ENCODE measurements around the gene HSPB1.
A peak's percentile ranks its signal among the peaks of the same experiment; 100 is the strongest.
"Not testable (repeated sequence)": the region's sequence is repeated elsewhere in the genome, so short reads cannot be mapped to it uniquely, and the experiment has no call there.

The HSPB1 gene

DNA sequence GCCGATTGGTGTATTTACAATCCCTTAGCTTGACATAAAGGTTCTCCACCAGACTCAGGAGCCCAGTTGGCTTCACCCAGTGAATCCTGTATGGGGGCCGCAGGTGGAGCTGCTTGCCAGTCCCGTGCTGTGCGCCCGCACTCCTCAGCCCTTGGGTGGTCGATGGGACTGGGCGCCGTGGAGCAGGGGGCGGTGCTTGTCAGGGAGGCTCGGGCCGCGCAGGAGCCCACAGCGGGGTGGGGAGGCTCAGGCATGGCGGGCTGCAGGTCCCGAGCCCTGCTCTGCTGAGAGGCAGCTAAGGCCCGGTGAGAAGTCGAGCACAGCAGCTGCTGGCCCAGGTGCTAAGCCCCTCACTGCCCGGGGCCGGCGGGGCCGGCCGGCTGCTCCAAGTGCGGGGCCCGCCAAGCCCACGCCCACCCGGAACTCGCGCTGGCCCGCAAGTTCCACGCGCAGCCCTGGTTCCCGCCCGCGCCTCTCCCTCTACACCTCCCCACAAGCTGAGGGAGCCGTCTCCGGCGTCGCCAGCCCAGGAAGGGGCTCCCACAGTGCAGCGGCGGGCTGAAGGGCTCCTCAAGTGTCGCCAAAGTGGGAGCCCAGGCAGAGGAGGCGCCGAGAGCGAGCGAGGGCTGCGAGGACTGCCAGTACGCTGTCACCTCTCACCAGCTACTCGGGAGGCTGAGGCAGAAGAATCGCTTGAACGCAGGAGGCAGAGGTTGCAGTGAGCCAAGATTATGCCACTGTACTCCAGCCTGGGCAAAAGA is 7.0 kb downstream of the HSPB1 start:
- not testable (repeated sequence) for DNase-seq

GRCh38 chr7:76310102-76310957 is 7.9 kb downstream of the HSPB1 start:
- no peak for DNase-seq

- DNase-seq, result not testable (repeated sequence)
These were observed 9.4 kb downstream of the HSPB1 start for GRCh38 chr7:76311838-76312237.

GRCh38 chr7:76314042-76314721 is 11.7 kb downstream of the HSPB1 start:
- peak; percentile 93 for DNase-seq

DNA sequence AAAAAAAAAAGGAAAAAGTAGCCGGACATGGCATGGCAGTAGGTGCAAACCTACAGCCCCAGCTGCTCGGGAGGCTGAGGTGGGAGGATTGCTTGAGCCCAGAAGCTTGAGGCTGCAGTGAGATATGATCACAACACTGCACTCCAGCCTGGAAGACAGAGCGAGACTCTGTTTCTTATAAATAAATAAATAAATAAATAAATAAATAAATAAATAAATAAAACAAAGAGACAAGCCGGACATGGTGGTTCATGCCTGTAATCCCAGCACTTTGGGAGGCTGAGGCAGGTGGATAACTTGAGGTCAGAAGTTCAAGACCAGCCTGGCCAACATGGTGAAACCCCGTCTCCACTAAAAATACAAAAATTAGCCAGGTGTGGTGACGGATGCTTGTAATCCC is 12.3 kb downstream of the HSPB1 start:
- DNase-seq, result not testable (repeated sequence)

DNA sequence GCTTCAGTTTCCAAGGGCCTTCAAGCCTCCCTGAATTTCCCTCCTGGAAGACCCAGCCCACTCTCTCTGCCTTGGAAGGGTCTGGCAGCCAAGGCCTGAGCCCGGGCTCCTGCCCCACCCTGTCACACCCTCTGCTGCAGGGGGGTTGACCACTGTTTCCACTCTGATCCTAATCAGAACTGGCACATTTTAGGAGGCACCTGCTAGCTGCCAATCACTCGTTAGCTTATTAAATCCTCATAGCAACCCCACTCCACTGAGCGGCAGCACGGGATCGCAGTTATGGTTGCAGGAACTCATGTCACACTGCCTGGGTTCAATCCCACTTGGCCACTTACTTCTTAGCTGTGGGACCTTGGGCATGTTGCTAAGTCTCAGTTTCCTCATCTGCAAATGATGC is 12.9 kb downstream of the HSPB1 start:
- DNase-seq, result no peak

DNA sequence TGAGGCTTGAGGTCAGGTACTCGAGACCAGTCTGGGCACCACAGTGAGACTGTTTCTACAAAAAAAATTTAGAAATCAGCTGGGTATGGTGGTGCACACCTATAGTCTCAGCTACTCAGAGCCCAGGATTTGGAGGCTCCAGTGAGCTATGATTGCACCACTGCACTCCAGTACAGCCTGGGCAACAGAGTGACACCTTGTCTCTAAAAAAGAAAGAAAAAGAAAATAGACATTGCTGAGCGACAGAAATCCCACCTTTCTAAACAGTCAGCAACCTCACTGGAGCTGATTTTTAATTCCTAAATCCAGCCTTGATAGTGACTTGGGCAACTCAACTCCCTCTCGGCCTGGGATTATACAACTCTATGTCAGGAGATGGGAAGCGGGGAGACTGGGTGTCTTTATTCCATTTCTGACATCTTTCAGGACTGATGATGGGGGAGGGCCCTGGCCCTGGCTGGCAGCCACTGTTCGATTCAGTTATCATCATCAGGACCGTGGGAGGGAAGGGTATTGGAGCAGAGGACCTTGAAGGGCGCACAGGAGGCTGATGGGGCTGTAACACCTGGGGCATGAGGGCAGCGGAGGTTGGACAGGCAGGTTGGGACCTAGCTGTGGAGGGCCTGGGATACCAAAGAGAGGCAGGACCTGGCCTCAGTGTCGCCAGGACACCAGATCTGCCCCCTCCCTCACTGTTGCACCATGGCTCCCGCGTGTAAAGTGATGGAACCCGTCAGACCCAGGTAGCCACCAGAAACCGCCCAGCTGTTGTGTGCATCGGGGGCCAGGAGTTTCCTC is 14.7 kb downstream of the HSPB1 start:
- DNase-seq, result no peak

DNA sequence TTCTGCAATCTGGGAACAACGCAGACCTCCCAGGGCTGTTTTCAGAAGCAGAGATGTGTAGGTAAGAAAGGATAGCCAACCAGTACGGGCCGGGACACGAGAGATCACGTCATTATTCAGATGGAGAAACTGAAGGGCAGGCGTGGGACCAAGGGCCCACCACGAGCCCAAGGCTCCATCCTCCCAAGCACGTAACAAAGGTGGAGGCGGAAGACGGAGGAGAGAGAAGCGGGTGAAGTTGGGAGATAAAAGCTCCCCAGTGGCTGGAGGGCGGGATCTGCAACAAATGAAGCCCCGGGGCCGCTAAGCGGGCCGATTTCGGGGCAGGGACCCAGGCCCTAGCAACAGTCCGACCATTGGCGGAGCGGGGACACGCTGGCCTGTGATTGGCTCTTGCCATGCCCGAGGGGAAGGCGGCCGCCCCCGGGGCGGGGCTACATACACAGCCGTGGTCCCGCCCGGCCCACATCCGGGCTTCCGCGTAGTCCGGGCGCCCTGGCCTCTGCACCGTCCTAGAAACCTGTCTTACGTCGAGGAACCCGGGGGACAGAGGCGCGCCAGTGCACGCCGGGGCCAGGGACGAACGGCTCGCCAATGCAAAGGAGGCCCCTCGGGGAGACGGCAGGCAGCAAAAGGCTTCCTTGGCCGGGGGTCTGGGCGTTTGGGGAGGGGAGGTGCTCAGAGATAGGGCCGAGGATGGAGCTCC is 15.5 kb downstream of the HSPB1 start:
- peak; percentile 95 for DNase-seq

- peak; percentile 79 for DNase-seq
These were observed 16.2 kb downstream of the HSPB1 start for GRCh38 chr7:76318488-76319353.

GRCh38 chr7:76325092-76325491 is 22.6 kb downstream of the HSPB1 start:
- no peak for DNase-seq

DNA sequence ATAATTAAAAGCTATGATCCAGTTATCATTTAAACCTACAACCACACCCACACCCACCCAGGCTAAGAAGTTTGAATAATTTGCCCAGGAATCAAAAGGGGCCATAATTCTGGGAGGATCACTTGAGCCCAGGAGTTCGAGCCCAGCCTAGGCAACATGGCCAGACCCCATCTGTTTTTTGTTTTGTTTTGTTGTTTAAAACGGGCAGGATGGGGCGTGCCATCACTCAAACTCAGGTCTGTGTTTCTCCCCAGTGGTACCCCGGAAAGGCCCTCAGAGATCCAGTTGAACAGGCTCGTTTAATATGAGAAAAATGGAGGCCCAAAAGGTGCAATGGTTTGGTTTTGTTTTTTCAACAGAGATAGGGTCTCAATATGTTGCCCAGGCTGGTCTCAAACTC is 23.3 kb downstream of the HSPB1 start:
- DNase-seq, result no peak

GRCh38 chr7:76326646-76327233 is 24.3 kb downstream of the HSPB1 start:
- no peak for DNase-seq

GRCh38 chr7:76327610-76328009 is 25.1 kb downstream of the HSPB1 start:
- DNase-seq, result no peak

DNA sequence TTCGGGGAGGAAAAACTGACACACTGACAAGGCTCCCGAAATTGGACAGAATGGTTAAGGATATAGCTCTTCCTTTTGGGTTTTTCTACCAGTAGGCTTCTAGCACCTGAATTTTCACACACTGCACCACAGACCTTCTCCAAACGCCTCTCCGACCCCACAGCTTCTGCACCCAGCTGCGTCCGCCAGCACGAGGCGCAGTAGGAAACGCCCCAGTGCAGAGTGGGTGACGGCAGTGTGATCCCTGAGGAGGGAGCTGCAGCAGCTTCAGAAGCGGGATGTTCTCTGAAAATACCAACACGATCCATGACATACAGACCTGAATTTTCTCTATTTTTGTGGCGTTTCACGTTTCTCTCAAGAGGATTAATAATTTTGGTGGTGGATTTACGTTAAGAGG is 25.9 kb downstream of the HSPB1 start:
- no peak for DNase-seq

DNA sequence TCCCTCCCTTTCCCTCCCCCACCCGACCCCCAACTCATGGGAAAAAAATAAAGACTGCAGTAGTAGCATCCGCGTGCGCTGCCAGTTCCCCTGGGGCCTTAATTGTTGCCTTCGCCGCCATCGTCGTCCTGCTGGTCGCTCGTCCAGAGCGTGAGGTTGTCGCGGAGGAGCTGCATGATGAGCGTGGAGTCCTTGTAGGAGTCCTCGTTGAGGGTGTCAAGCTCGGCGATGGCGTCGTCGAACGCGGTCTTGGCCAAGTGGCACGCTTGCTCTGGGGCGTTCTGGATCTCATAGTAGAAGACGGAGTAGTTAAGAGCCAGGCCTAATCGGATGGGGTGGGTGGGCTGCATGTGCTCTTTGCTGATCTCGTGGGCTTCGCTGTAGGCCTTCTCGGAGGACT is 27.0 kb downstream of the HSPB1 start:
- DNase-seq, result no peak

GRCh38 chr7:76330261-76330660 is 27.8 kb downstream of the HSPB1 start:
- DNase-seq, result no peak

- DNase-seq, result no peak
These were observed 28.2 kb downstream of the HSPB1 start for GRCh38 chr7:76330673-76331072.

DNA sequence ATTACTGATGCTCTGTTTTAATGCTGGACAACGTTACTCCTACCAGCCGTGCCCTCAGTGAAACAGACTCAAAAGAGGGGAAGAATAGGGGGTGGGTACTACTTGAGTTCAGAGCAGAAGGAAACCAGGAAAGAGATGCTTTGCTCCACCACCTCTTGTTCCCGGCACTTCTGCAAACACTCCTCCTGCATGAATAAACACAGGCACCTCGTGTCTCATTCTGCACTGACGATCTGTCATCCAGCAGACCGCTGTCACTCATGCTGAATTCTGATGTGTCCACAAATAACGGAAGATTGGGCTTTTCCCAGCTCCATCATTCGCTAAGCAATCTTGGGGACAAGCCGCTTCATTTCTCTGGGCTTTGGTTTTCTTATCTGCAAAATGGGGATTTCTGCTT is 29.6 kb downstream of the HSPB1 start:
- no peak for DNase-seq

DNA sequence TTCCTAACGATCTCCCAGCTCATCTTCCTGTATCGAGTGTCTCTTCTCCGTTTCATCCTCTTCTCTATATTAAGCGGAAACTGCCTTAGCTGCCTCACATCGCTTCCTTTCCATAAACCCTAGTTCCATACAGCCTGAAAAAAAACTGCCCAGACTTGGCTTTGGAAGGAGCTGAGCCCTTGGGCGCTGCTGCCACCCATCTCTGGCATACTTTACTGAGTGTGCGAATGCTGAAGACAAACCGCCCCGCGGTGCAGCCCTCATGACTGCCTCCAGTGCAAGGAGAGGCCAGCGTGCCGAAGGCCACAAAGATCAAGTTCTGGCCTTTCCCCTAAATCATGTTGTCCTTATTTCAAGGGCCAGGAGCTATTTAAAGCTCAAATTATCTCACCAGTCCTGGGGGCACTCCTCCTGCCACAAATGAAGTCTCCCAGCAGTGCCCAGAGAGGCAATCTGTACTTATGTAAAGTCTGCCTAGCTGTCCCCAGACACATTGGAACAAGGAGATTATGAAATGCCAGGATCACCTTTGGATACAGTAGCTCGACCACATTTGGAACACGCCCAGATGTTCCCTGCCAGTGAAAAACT is 31.1 kb downstream of the HSPB1 start:
- DNase-seq, result no peak

DNA sequence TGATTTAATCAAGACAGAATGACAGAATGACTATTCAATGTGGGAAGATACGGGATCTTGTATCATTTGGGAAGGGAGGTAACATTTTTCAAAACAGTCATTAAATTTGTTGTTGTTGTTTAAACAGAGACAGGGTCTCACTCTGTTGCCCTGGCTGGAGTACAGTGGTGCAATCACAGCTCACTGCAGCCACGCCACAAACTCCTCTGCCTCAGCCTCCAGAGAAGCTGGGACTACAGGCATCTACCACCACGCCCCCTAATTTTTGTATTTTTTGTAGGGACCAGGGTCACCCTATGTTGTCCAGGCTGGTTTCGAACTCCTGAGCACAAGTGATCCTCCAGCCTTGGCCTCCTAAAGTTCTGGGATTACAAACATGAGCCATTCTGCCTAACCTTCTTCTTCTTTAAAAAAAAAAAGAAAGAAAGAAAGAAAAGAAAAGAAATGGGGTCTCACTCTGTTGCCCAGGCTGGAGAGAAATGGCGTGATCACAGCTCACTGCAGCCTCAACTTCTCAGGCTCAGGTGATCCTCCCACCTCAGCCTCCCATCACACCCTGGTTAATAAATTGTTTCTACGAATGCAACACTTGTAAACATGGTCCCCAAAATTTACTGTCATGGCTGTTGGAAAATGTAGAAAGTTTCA is 32.0 kb downstream of the HSPB1 start:
- DNase-seq, result no peak

Data from CD4-positive, alpha-beta T cell treated with Interleukin-4 for 4 hours (primary cell).